Esophagus squamous epithelium (tissue), 4 donors: ENCODE data around the gene ATP1A4.

Experiments used
- POLR2A ChIP-seq, 4 donors: fragments of 450-650 bp; IDR thresholded peaks; one replicate each; pipeline ENCODE4 v1.6.1; 2017; ENCODE audit warnings: antibody characterized with exemption in 4 of 4, mild to moderate bottlenecking in 4 of 4, moderate library complexity in 3 of 4
- TF ChIP-seq, protein P1 (sequence below), 6 experiments: fragments of 450-650 bp in 4 of 6; fragments of 200-600 bp in 2 of 6; sonication (generic) in 2 of 6; IDR thresholded peaks; one replicate each; pipeline ENCODE4 v1.5.1; 2016 to 2019; ENCODE audit warnings: antibody characterized with exemption in 6 of 6, mild to moderate bottlenecking in 4 of 6, moderate library complexity in 4 of 6

DNA sequence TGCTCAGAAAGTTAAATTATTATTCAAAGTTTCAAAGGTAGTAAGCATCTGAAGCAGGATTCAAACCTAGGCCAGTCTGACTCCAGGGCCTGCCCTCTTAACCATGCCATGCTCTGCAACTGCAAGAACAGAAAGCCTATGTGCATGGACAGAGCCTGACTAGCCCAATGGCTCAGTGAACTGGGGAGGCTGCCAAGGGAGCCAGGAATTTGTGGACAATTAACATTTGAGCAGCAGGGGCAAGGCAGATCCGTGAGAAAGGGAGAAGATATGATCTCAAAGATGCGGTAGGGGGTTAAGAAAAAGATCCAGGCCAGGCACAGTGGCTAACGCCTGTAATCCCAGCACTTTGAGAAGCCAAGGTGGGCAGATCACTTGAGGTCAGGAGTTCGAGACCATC is 6.5 kb upstream of the ATP1A4 start:
- TF ChIP-seq, protein P1, sequence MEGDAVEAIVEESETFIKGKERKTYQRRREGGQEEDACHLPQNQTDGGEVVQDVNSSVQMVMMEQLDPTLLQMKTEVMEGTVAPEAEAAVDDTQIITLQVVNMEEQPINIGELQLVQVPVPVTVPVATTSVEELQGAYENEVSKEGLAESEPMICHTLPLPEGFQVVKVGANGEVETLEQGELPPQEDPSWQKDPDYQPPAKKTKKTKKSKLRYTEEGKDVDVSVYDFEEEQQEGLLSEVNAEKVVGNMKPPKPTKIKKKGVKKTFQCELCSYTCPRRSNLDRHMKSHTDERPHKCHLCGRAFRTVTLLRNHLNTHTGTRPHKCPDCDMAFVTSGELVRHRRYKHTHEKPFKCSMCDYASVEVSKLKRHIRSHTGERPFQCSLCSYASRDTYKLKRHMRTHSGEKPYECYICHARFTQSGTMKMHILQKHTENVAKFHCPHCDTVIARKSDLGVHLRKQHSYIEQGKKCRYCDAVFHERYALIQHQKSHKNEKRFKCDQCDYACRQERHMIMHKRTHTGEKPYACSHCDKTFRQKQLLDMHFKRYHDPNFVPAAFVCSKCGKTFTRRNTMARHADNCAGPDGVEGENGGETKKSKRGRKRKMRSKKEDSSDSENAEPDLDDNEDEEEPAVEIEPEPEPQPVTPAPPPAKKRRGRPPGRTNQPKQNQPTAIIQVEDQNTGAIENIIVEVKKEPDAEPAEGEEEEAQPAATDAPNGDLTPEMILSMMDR (IDR thresholded peaks at IDR 0.05) = no peak
- TF ChIP-seq POLR2A (IDR thresholded peaks at IDR 0.05) = no peak
